BJ (cell line): ENCODE data around the gene PFKL. TPM values are rescaled to one million over a fixed set of nuclear protein-coding genes. Genes with fewer than 3 reads are reported as not detected.
"Not testable (repeated sequence)": the region's sequence is repeated elsewhere in the genome, so short reads cannot be mapped to it uniquely, and the experiment has no call there.

Experiments used
- CTCF ChIA-PET: fragments of 350-600 bp; formaldehyde crosslinking; extraction: SDS; loops from one replicate; lab custom pipeline; 2021; ENCODE audit warnings: antibody characterized with exemption, inconsistent platforms; lab: Yijun Ruan, JAX
- POLR2A ChIA-PET: fragments of 300-600 bp; sonication (Branson Sonifier 250); formaldehyde crosslinking; extraction: SDS; loops from one replicate; lab custom pipeline; 2021; ENCODE audit warnings: antibody characterized with exemption; lab: Charles Lee
- DNase-seq: peaks from one replicate; pipeline ENCODE4 v3.0.0-alpha.2; 2011; ENCODE audit warnings: low read depth
- H3K27me3 ChIP-seq: 2 replicates; pipeline ENCODE4 v1.6.0; 2011; ENCODE audit warnings: low read length; ENCODE audit not compliant: control insufficient read depth, insufficient read depth
- H3K36me3 ChIP-seq: 2 replicates; pipeline ENCODE4 v1.5.1; 2011; ENCODE audit warnings: low read length; ENCODE audit not compliant: control insufficient read depth, insufficient read depth
- H3K4me3 ChIP-seq: 2 replicates; pipeline ENCODE4 v1.5.1; 2011; ENCODE audit warnings: low read depth, mild to moderate bottlenecking, control low read depth, low read length
- polyA plus RNA-seq: library from polyadenylated mRNA; depleted of rRNA; stranded (reverse); fragments of >200 nt; gene quantifications from 2 replicates; pipeline ENCODE4 v1.2.3, GENCODE V29; 2011
- TF ChIP-seq, protein P1 (sequence below): IDR thresholded peaks from 2 replicates; pipeline ENCODE4 v1.5.1; 2011; ENCODE audit warnings: low read depth, mild to moderate bottlenecking, control low read depth, inconsistent platforms, low read length, moderate library complexity; ENCODE audit not compliant: insufficient read depth

Gene PFKL
- polyA plus RNA-seq, 1 experiment = 152 TPM

GRCh38 chr21:44300262-44300959 lies 558 bp downstream of the PFKL start:
- no peak for DNase-seq
- TF ChIP-seq, protein P1, sequence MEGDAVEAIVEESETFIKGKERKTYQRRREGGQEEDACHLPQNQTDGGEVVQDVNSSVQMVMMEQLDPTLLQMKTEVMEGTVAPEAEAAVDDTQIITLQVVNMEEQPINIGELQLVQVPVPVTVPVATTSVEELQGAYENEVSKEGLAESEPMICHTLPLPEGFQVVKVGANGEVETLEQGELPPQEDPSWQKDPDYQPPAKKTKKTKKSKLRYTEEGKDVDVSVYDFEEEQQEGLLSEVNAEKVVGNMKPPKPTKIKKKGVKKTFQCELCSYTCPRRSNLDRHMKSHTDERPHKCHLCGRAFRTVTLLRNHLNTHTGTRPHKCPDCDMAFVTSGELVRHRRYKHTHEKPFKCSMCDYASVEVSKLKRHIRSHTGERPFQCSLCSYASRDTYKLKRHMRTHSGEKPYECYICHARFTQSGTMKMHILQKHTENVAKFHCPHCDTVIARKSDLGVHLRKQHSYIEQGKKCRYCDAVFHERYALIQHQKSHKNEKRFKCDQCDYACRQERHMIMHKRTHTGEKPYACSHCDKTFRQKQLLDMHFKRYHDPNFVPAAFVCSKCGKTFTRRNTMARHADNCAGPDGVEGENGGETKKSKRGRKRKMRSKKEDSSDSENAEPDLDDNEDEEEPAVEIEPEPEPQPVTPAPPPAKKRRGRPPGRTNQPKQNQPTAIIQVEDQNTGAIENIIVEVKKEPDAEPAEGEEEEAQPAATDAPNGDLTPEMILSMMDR = 0 out of 2 replicates have a peak, but pooled peaks have one; percentile 5
- Histone ChIP-seq H3K27me3 (no peaks in the 10 kb centered on the region), H3K36me3 (peaks cover 2% of the 10 kb centered on the region; the same call in 1 of the 2 replicates), H3K4me3 (peak overlapping the region; percentile 80)
- POLR2A ChIA-PET = no interaction called here
- CTCF ChIA-PET = no interaction called here

GRCh38 chr21:44301141-44301540 lies 1.3 kb downstream of the PFKL start:
- peaks cover 2% of the 10 kb centered on the region; the same call in 1 of the 2 replicates for H3K36me3 ChIP-seq
- DNase-seq = no peak
- H3K4me3 ChIP-seq = peak overlapping the region; percentile 80
- CTCF ChIA-PET = no interaction called here
- H3K27me3 ChIP-seq = no peaks in the 10 kb centered on the region
- TF ChIP-seq, protein P1 = no peak
- POLR2A ChIA-PET = no interaction called here

DNA sequence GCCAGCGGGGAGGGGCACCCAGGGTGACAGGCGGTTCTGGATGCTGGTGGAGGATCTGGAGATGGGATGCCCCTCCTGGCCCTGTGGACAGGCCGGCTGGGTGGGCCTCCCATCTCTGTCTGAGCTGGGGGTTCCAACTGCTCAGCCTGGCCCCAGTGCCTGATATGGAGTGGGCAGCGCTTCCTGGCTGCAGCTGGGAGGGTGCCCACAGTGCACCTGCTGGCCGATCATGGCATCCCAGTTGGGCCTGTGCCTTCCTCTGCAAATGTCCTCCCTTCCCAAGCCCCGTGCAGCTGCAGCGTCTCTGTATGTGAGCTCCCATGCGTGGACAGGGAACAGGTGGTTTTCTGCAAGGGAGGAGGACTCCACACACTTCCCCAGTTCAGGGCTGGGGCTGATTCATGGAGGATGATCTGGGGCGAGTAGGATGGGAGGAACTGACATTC lies 2.1 kb downstream of the PFKL start:
- H3K4me3 ChIP-seq = no peak overlapping the region
- H3K36me3 ChIP-seq = peaks cover 8% of the 10 kb centered on the region
- DNase-seq = no peak
- TF ChIP-seq, protein P1 = no peak
- ChIA-PET POLR2A (no interaction called here), CTCF (no interaction called here)
- H3K27me3 ChIP-seq = no peaks in the 10 kb centered on the region

DNA sequence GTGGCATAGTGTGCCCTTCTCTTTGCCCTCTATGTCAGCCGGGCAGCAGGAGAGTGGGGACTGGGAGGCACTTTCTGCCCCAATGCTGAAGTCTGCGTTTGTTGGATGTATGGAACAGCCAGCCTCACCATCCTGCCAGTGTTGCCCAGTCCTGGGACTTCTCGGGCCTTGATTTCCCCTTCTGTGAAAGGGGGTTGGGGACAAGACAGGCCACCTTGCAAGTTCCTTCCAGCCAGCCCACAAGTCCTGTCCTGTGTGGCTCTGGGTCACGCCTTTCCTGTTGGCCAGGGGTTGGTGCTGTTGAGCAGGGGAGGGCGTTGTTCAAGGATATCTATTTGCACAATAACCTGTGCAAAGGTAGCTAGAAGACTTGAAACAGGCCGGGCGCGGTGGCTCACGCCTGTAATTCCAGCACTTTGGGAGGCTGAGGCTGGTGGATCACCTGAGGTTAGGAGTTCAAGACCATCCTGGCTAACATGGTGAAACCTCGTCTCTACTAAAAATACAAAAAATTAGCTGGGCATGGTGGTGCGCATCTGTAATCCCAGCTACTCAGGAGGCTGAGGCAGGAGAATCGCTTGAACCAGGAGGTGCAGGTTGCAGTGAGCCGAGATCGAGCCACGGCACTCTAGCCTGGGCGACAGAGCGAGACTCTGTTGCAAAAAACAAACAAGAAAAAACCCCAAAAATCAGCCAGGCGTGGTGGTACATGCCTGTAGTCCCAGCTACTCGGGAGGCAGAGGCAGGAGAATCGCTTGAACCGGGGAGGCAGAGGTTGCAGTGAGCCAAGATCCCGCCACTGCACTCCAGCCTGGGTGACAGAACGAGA lies 2.9 kb downstream of the PFKL start:
- H3K4me3 ChIP-seq, H3K27me3 ChIP-seq, POLR2A ChIA-PET, DNase-seq: not testable (repeated sequence)
- H3K36me3 ChIP-seq = peaks cover 14% of the 10 kb centered on the region
- CTCF ChIA-PET = interaction anchor here (2.1 kb wide), 1 partner anchor 491 kb away, joined by 6 read pairs; no protein-coding TSS in a partner anchor

GRCh38 chr21:44303490-44303981 lies 3.7 kb downstream of the PFKL start:
- peaks cover 16% of the 10 kb centered on the region for H3K36me3 ChIP-seq
- DNase-seq = no peak
- POLR2A ChIA-PET = no interaction called here
- H3K4me3 ChIP-seq = no peak overlapping the region
- CTCF ChIA-PET = interaction anchor here (1.0 to 2.1 kb wide), 4 partner anchors 8 to 490 kb away, joined by 4 to 8 read pairs (median 6); no protein-coding TSS in a partner anchor
- H3K27me3 ChIP-seq = no peaks in the 10 kb centered on the region
- TF ChIP-seq, protein P1 = no peak
